HepG2 (cell line): ENCODE results near the gene SAE1. TPM values are rescaled to one million over a fixed set of nuclear protein-coding genes. Genes with fewer than 3 reads are reported as not detected.
A peak's percentile ranks its signal among the peaks of the same experiment; 100 is the strongest.

Experiments used
- ATAC-seq: fragments of 200-7000 bp; cut with Tn5 transposase; 3 replicates; pipeline ENCODE4 v1.9.1; 2020; ENCODE audit warnings: mild to moderate bottlenecking, moderate library complexity
- BruUV-seq: library from RNA; stranded (reverse); fragments of 400-500 nt; replicated peaks from 2 replicates; lab custom pipeline; 2021; lab: Mats Ljungman, UMichigan
- CTCF ChIA-PET: fragments of 300-600 bp; formaldehyde crosslinking; extraction: SDS; loops from one replicate; lab custom pipeline; 2021; ENCODE audit warnings: low total read pairs, inconsistent platforms, low intra/inter-chr PET ratio; lab: Yijun Ruan, JAX
- POLR2A ChIA-PET: fragments of 350-600 bp; sonication (Branson Sonifier 250); formaldehyde crosslinking; loops from one replicate; lab custom pipeline; 2020; ENCODE audit warnings: antibody characterized with exemption, inconsistent platforms; lab: Yijun Ruan, JAX
- DNase-seq: peaks from one replicate; pipeline ENCODE4 v3.0.0-alpha.2; 2015; ENCODE audit warnings: low spot score
- FAIRE-seq: peaks from 3 replicates; lab custom pipeline; 2011; peaks lifted over from hg19 to GRCh38; lab: Jason Lieb, UNC
- H2AFZ ChIP-seq: one replicate; pipeline ENCODE4 v1.6.1; 2011; ENCODE audit warnings: low read length, inconsistent platforms
- H3K27ac ChIP-seq: fragments of 300-600 bp; 3 replicates; pipeline ENCODE4 v1.8.0; 2011; ENCODE audit warnings: mixed run types, mild to moderate bottlenecking, mixed read lengths, low read length, inconsistent platforms; ENCODE audit not compliant: insufficient read depth; ENCODE audit errors: extremely low read length
- H3K27me3 ChIP-seq, 2 experiments: fragments of 200-600 bp in 1 of 2; 2 replicates in 1 of 2; 3 replicates in 1 of 2; pipeline versions ENCODE4 v1.6.0 to v1.8.0; 2011; ENCODE audit warnings: low read length in 2 of 2, mild to moderate bottlenecking in 2 of 2, moderate library complexity in 2 of 2, inconsistent platforms in 1 of 2; ENCODE audit not compliant: insufficient read depth in 2 of 2, control insufficient read depth in 1 of 2
- H3K36me3 ChIP-seq, 2 experiments: fragments of 200-600 bp in 1 of 2; replicated peaks in 1 of 2; 2 replicates in 1 of 2; 3 replicates in 1 of 2; pipeline versions ENCODE4 v1.5.1 to v1.8.0; 2011; ENCODE audit warnings: low read length in 2 of 2, inconsistent platforms in 1 of 2; ENCODE audit not compliant: insufficient read depth in 2 of 2, control insufficient read depth in 1 of 2
- H3K4me1 ChIP-seq: 2 replicates; pipeline ENCODE4 v1.5.1; 2012; ENCODE audit warnings: low read length, inconsistent platforms; ENCODE audit not compliant: insufficient read depth
- H3K4me2 ChIP-seq: 2 replicates; pipeline ENCODE4 v1.6.0; 2011; ENCODE audit warnings: low read depth, low read length, inconsistent platforms
- H3K4me3 ChIP-seq, 3 experiments: fragments of 200-600 bp in 1 of 3; sonication (generic), shearing (Covaris generic) in 1 of 3; replicated peaks in 1 of 3; 2 replicates each; pipeline ENCODE4 v1.5.1; 2011 to 2016; ENCODE audit warnings: low read length in 3 of 3, inconsistent platforms in 2 of 3, low read depth in 2 of 3, mild to moderate bottlenecking in 2 of 3, control low read depth in 1 of 3, mixed read lengths in 1 of 3; ENCODE audit not compliant: insufficient read depth in 1 of 3
- H3K79me2 ChIP-seq: one replicate; pipeline ENCODE4 v1.6.1; 2011; ENCODE audit warnings: low read length, inconsistent platforms; ENCODE audit not compliant: insufficient read depth
- H3K9ac ChIP-seq: 2 replicates; pipeline ENCODE4 v1.6.0; 2011; ENCODE audit warnings: mild to moderate bottlenecking, low read depth, low read length, inconsistent platforms; ENCODE audit not compliant: insufficient read depth
- H3K9me3 ChIP-seq: 2 replicates; pipeline ENCODE4 v1.5.1; 2012; ENCODE audit warnings: mild to moderate bottlenecking, low read length
- H4K20me1 ChIP-seq: 2 replicates; pipeline ENCODE4 v1.6.0; 2011; ENCODE audit warnings: inconsistent platforms, mild to moderate bottlenecking, low read length, moderate library complexity; ENCODE audit not compliant: insufficient read depth
- ATF3 ChIP-seq: sonication (generic); formaldehyde crosslinking; IDR thresholded peaks from 2 replicates; pipeline ENCODE4 v1.4.0; 2020; ENCODE audit warnings: missing genetic modification reagents
- ATM ChIP-seq: fragments of 450-650 bp; IDR thresholded peaks from 2 replicates; pipeline ENCODE4 v1.7.1; 2017; ENCODE audit warnings: mild to moderate bottlenecking, borderline replicate concordance
- HES4 ChIP-seq: sonication (generic); formaldehyde crosslinking; IDR thresholded peaks from 2 replicates; pipeline ENCODE4 v1.9.0; 2021; ENCODE audit warnings: mild to moderate bottlenecking, missing genetic modification reagents, borderline replicate concordance
- IRF2 ChIP-seq: IDR thresholded peaks from 2 replicates; pipeline ENCODE4 v1.6.1; 2018; ENCODE audit warnings: missing genetic modification reagents, missing compliant biosample characterization
- MEIS1 ChIP-seq: sonication (generic); formaldehyde crosslinking; IDR thresholded peaks from 2 replicates; pipeline ENCODE4 v1.9.0; 2021; ENCODE audit warnings: mild to moderate bottlenecking, missing genetic modification reagents, moderate library complexity, borderline replicate concordance
- NR1H2 ChIP-seq: sonication (generic); formaldehyde crosslinking; IDR thresholded peaks from 2 replicates; pipeline ENCODE4 v1.8.1; 2022; ENCODE audit warnings: low read depth, missing genetic modification reagents, borderline replicate concordance
- TBX2 ChIP-seq: sonication (generic); formaldehyde crosslinking; IDR thresholded peaks from 2 replicates; pipeline ENCODE4 v1.5.0; 2020; ENCODE audit warnings: missing genetic modification reagents, mild to moderate bottlenecking, borderline replicate concordance
- TGIF2 ChIP-seq: IDR thresholded peaks from 2 replicates; pipeline ENCODE4 v1.6.1; 2016; ENCODE audit warnings: control low read depth, missing compliant biosample characterization
- XRCC5 ChIP-seq: fragments of 200-400 bp; formaldehyde crosslinking; optimal IDR thresholded peaks from 2 replicates; pipeline ENCODE3; 2017; ENCODE audit warnings: mild to moderate bottlenecking, low read length
- ZBTB34 ChIP-seq: sonication (generic); formaldehyde crosslinking; IDR thresholded peaks from 2 replicates; pipeline ENCODE4 v1.8.0; 2022; ENCODE audit warnings: mild to moderate bottlenecking, missing genetic modification reagents
- ZEB1 ChIP-seq: IDR thresholded peaks from 2 replicates; pipeline ENCODE4 v1.6.1; 2012; ENCODE audit warnings: mild to moderate bottlenecking, low read depth, inconsistent platforms; ENCODE audit not compliant: insufficient replicate concordance
- ZNF143 ChIP-seq: sonication (generic); formaldehyde crosslinking; IDR thresholded peaks from 2 replicates; pipeline ENCODE4 v1.4.0; 2020; ENCODE audit warnings: missing genetic modification reagents
- ZNF557 ChIP-seq: sonication (generic); formaldehyde crosslinking; IDR thresholded peaks from 2 replicates; pipeline ENCODE4 v1.4.0; 2020; ENCODE audit warnings: missing genetic modification reagents
- ZNF570 ChIP-seq: sonication (generic); formaldehyde crosslinking; IDR thresholded peaks from 2 replicates; pipeline ENCODE4 v1.4.0; 2020; ENCODE audit warnings: mild to moderate bottlenecking, missing genetic modification reagents, borderline replicate concordance
- WGBS: methylation state at CpG from one replicate; pipeline ENCODE4 v1.1.6; 2017; ENCODE audit warnings: low lambda C conversion rate; 5-methylcytosine and 5-hydroxymethylcytosine counted together
- in situ Hi-C: cut with HindIII; loops from 2 replicates; pipeline ENCODE4 v1.10.0; 2017; ENCODE audit warnings: low pct_unique_long_range_greater_than_20kb; ENCODE audit not compliant: extremely low pct_ligation_motif_present
- intact Hi-C: fragments of 100-400 bp; cut with micrococcal nuclease; formaldehyde crosslinking; loops from one replicate; pipeline ENCODE4 v1.10.0; 2022; ENCODE audit not compliant: unreplicated experiment
- polyA plus RNA-seq, 8 experiments: library from polyadenylated mRNA; depleted of rRNA in 3 of 8; stranded (reverse) in 7 of 8; unstranded in 1 of 8; fragments of >200 nt; fragmentation: Illumina TruSeq in 4 of 8; extraction: Trizol in 4 of 8; gene quantifications; 2 replicates each; pipeline versions ENCODE4 v1.2.1 to v1.2.3, GENCODE V29; 2011 to 2016; ENCODE audit warnings: low read depth in 4 of 8, missing spikeins in 1 of 8, mixed read lengths in 1 of 8; ENCODE audit not compliant: insufficient read depth in 1 of 8
- total RNA-seq, 5 experiments: library from RNA; depleted of rRNA; stranded (reverse); fragments of >200 nt; fragmentation: Illumina TruSeq; extraction: Trizol; gene quantifications; 2 replicates each; pipeline ENCODE4 v1.2.3, GENCODE V29; 2016; ENCODE audit warnings: low read depth in 1 of 5

Gene SAE1
- total and polyA plus RNA-seq, 2 of the 13 experiments (the other 11 are each of a cell fraction or from before 2014, with no cell fraction given): 87.6 to 197 TPM

DNA sequence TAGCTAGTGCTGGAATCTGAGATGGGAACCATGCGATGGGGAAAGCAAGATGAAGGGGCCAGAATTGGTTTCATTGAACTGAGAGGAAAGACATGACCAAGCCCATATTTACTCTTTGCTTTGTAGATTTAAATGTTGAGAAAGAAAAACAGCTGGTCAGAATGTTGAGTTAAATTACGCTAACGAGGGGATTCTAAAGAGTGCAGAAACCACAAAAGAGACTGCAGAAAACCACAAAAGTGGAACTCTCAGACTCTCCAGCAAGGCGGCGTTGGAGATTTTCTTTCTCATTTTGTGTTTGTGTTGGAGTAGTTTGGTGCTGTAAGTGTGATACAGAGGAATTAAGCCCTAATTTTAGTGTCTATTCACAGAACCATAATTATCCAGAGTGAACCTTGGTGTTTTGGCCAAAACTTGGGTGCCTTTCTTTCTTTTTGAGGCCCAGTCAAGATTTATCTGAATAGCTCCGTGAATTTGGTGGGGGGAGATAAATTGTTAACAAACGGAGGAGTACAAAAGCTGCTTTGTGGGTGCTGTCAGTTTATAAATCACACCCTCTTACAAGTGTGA lies 26.3 kb downstream of the SAE1 start:
- POLR2A ChIA-PET: interaction anchor here (1.0 kb wide), 1 partner anchor 87 kb away, joined by 3 read pairs; no protein-coding TSS in a partner anchor
- H3K9ac ChIP-seq: no peak overlapping the region
- H3K36me3 ChIP-seq: peaks cover 33 to 74% of the 10 kb centered on the region in 2 experiments
- in situ Hi-C loops: no loop called here
- intact Hi-C loops: no loop called here
- H3K27ac ChIP-seq: peak overlapping the region; percentile 19
- no peaks in the 10 kb centered on the region for H3K9me3 ChIP-seq
- H3K4me3 ChIP-seq: no peak overlapping the region
- no peaks in the 10 kb centered on the region for H3K27me3 ChIP-seq
- ATAC-seq (no peak), DNase-seq (no peak), FAIRE-seq (no peak)
- no peaks in the 10 kb centered on the region; the same call in 1 of the 2 replicates for H4K20me1 ChIP-seq
- 94% methylated on average over 7 of the region's 7 CpGs for WGBS
- TSS peak; percentile 30 for BruUV-seq
- H3K79me2 ChIP-seq: peaks cover 2% of the 10 kb centered on the region
- 0 out of 2 replicates have a peak, but pooled peaks cover 11% of the 10 kb centered on the region for H3K4me1 ChIP-seq
- no peak overlapping the region for H2AFZ ChIP-seq
- H3K4me2 ChIP-seq: no peak overlapping the region
- CTCF ChIA-PET: no interaction called here
- TF ChIP-seq TBX2 (CRISPR knock-in tag) (no peak), TGIF2 (CRISPR knock-in tag) (no peak), ZNF557 (CRISPR knock-in tag) (no peak), ZNF143 (CRISPR knock-in tag) (no peak), HES4 (CRISPR knock-in tag) (no peak), ZEB1 (no peak), ZNF570 (CRISPR knock-in tag) (no peak), MEIS1 (CRISPR knock-in tag) (no peak), XRCC5 (no peak), NR1H2 (CRISPR knock-in tag) (no peak), ATF3 (CRISPR knock-in tag) (no peak), ZBTB34 (CRISPR knock-in tag) (no peak), IRF2 (CRISPR knock-in tag) (no peak), ATM (no peak)
